GM06990 (cell line): ENCODE data around the gene JPH4.
"Not testable (repeated sequence)": the region's sequence is repeated elsewhere in the genome, so short reads cannot be mapped to it uniquely, and the experiment has no call there.

Experiments
- DNase-seq: peaks from one replicate; pipeline ENCODE4 v3.0.0-alpha.2; 2011; ENCODE audit not compliant: insufficient read length; ENCODE audit errors: extremely low read depth
- H3K27me3 ChIP-seq: replicated peaks from 2 replicates; pipeline ENCODE4 v1.6.0; 2011; ENCODE audit warnings: low read length; ENCODE audit not compliant: control insufficient read depth, insufficient read depth
- H3K36me3 ChIP-seq: 2 replicates; pipeline ENCODE4 v1.5.1; 2011; ENCODE audit warnings: low read length; ENCODE audit not compliant: control insufficient read depth, insufficient read depth
- H3K4me3 ChIP-seq: replicated peaks from 2 replicates; pipeline ENCODE4 v1.5.1; 2011; ENCODE audit warnings: low read depth, mild to moderate bottlenecking, control low read depth, low read length
- TF ChIP-seq, protein P1 (sequence below): IDR thresholded peaks from 2 replicates; pipeline ENCODE4 v1.5.1; 2011; ENCODE audit warnings: low read length, control low read depth, mild to moderate bottlenecking, inconsistent platforms; ENCODE audit not compliant: insufficient read depth, poor library complexity, severe bottlenecking

Gene JPH4

DNA sequence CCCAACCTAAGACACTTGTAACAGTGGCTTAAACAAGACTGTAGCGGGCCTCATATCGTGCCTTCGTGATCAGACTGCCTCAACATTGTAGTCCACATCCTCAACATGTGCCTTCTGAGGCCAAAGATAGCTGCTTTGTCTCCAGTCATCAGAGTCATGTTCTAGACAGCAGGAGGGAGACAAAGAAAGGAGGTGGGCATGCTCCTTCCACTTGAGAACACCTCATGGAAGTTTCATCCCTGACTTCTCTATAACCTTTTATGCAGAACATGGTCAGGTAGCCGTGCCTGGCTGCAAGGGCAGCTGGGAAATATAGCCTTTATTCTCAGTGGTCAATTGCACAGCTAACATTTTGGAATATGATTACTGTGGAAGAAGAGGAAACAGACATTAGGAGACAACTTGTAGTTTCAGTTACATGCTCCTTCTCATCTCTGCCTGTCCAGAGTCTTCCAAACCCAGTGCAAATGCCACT lies 32.3 kb upstream of the JPH4 start:
- Histone ChIP-seq H3K36me3 (no peaks in the 10 kb centered on the region), H3K27me3 (no peaks in the 10 kb centered on the region), H3K4me3 (no peak overlapping the region)
- no peak for DNase-seq
- TF ChIP-seq, protein P1, sequence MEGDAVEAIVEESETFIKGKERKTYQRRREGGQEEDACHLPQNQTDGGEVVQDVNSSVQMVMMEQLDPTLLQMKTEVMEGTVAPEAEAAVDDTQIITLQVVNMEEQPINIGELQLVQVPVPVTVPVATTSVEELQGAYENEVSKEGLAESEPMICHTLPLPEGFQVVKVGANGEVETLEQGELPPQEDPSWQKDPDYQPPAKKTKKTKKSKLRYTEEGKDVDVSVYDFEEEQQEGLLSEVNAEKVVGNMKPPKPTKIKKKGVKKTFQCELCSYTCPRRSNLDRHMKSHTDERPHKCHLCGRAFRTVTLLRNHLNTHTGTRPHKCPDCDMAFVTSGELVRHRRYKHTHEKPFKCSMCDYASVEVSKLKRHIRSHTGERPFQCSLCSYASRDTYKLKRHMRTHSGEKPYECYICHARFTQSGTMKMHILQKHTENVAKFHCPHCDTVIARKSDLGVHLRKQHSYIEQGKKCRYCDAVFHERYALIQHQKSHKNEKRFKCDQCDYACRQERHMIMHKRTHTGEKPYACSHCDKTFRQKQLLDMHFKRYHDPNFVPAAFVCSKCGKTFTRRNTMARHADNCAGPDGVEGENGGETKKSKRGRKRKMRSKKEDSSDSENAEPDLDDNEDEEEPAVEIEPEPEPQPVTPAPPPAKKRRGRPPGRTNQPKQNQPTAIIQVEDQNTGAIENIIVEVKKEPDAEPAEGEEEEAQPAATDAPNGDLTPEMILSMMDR: no peak

- DNase-seq: no peak
- Histone ChIP-seq H3K27me3 (no peaks in the 10 kb centered on the region), H3K4me3 (no peak overlapping the region), H3K36me3 (no peaks in the 10 kb centered on the region)
- TF ChIP-seq, protein P1: no peak
These were observed 31.7 kb upstream of the JPH4 start for GRCh38 chr14:23610090-23610814.

DNA sequence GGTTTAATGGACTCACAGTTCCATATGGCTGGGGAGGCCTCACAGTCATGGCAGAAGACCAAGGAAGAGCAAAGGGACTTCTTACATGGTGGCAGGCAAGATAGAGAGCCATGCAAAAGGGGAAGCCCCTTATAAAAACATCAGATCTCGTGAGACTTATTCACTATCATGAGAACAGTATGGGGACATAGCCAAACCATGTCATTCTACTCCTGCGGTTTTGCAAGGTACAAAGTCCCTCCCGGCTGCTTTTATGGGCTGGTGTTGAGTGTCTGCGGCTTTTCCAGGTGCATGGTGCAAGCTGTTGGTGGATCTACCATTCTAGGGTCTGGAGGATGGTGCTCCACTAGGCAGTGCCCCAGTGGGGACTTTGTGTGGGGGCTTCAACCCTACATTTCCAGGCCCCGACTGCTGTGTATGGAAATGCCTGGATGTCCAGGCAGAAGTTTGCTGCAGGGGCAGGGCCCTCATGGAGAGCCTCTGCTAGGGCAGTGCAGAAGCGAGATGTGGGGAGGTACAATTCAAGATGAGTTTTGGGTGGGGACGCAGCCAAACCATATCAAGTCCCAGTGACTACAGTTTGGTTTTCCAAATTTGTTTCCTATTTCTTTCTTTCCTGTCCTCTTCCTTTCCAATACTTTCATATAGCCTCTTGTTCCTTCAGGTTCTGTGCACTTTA lies 31.0 kb upstream of the JPH4 start:
- H3K36me3 ChIP-seq, H3K27me3 ChIP-seq, H3K4me3 ChIP-seq, DNase-seq: not testable (repeated sequence)

DNA sequence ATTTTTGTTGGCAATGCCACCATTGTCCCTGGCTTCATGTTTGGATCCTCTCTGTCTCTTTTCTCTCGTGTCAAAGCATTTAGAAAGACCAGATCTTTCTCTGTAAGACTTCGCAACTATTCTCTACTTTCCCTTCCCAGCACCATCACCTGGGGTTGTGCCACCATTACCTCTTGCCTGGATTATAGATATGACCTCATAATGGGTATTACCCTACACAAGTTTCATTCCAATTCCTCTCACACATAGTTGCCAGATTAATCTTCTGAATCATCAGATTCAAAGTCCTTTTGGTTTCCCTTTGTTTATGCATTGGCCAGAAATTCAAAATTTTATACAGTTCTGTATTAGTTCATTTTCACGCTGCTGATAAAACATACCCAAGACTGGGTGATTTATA lies 30.4 kb upstream of the JPH4 start:
- DNase-seq: no peak
- H3K4me3 ChIP-seq: no peak overlapping the region
- TF ChIP-seq, protein P1: no peak
- H3K36me3 ChIP-seq: no peaks in the 10 kb centered on the region
- H3K27me3 ChIP-seq: no peaks in the 10 kb centered on the region

DNA sequence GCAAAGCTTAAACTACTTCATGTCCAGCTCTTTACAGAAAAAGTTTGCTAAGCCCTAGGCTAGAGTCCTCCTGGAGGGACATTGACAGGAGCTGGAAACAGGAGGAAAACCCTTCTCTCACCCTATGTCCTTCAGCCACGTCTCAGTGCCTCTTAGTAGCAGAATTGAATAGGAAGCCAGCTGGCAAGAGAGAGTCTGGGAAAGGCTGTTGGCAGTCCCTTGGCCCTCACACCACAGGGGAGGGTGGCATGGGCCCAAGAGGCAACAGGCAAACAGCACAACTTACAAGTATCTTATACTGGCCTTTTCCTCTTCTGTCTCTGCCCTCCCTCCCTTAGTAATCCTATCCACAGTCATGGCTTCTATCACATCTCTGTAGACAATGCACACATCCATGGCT lies 29.9 kb upstream of the JPH4 start:
- H3K27me3 ChIP-seq: no peaks in the 10 kb centered on the region
- H3K36me3 ChIP-seq: no peaks in the 10 kb centered on the region
- DNase-seq: no peak
- H3K4me3 ChIP-seq: no peak overlapping the region
- TF ChIP-seq, protein P1: no peak

GRCh38 chr14:23605931-23606585 lies 27.5 kb upstream of the JPH4 start:
- Histone ChIP-seq H3K4me3 (no peak overlapping the region; the same call in 1 of the 2 replicates), H3K36me3 (no peaks in the 10 kb centered on the region), H3K27me3 (no peaks in the 10 kb centered on the region)
- TF ChIP-seq, protein P1: no peak
- peak; percentile 79 for DNase-seq
